WTC11 (cell line): ENCODE results near the gene EYA2.

ENCODE experiments used
- ATF3 ChIP-seq: sonication (generic); formaldehyde crosslinking; conservative IDR thresholded peaks from 2 replicates; pipeline ENCODE4 v1.8.1; 2022; ENCODE audit warnings: mild to moderate bottlenecking, missing genetic modification reagents
- CREB1 ChIP-seq: sonication (generic); formaldehyde crosslinking; IDR thresholded peaks from 2 replicates; pipeline ENCODE4 v1.8.0; 2023; ENCODE audit warnings: mild to moderate bottlenecking, missing genetic modification reagents
- ELF4 ChIP-seq: sonication (generic); formaldehyde crosslinking; IDR thresholded peaks from 2 replicates; pipeline ENCODE4 v1.8.1; 2022; ENCODE audit warnings: low read depth, mild to moderate bottlenecking, moderate library complexity, missing genetic modification reagents
- GTF2I ChIP-seq: fragments of 250-450 bp; sonication (Bioruptor Pico); conservative IDR thresholded peaks from 2 replicates; pipeline ENCODE4 v1.4.0; 2021; ENCODE audit warnings: mild to moderate bottlenecking
- JAZF1 ChIP-seq: fragments of 250-450 bp; sonication (Bioruptor Pico); IDR thresholded peaks from 2 replicates; pipeline ENCODE4 v1.9.0; 2021; ENCODE audit warnings: moderate library complexity, mild to moderate bottlenecking, inconsistent platforms
- JUN ChIP-seq: sonication (generic); formaldehyde crosslinking; IDR thresholded peaks from 2 replicates; pipeline ENCODE4 v1.8.0; 2023; ENCODE audit warnings: mild to moderate bottlenecking, missing genetic modification reagents
- SMAD3 ChIP-seq: sonication (generic); formaldehyde crosslinking; IDR thresholded peaks from 2 replicates; pipeline ENCODE4 v1.8.0; 2022; ENCODE audit warnings: missing genetic modification reagents, mild to moderate bottlenecking, borderline replicate concordance
- SP1 ChIP-seq: sonication (generic); formaldehyde crosslinking; conservative IDR thresholded peaks from 2 replicates; pipeline ENCODE4 v1.8.1; 2022; ENCODE audit warnings: missing genetic modification reagents
- TEAD4 ChIP-seq: sonication (generic); formaldehyde crosslinking; IDR thresholded peaks from 2 replicates; pipeline ENCODE4 v1.8.0; 2022; ENCODE audit warnings: mild to moderate bottlenecking, missing genetic modification reagents
- ZNF423 ChIP-seq: fragments of 250-450 bp; sonication (Bioruptor Pico); IDR thresholded peaks from 2 replicates; pipeline ENCODE4 v2.1.2; 2022; ENCODE audit warnings: mild to moderate bottlenecking, moderate library complexity
- TF ChIP-seq, protein P1 (sequence below): sonication (generic); formaldehyde crosslinking; IDR thresholded peaks from 2 replicates; pipeline ENCODE4 v1.8.1; 2022; ENCODE audit warnings: low read depth, mild to moderate bottlenecking, moderate library complexity, missing genetic modification reagents, borderline replicate concordance
- TF ChIP-seq, protein P2 (sequence below): fragments of 200-600 bp; IDR thresholded peaks from 2 replicates; pipeline ENCODE4 v1.8.0; 2022; ENCODE audit warnings: antibody characterized with exemption
- TF ChIP-seq, protein P3 (sequence below): sonication (generic); formaldehyde crosslinking; IDR thresholded peaks from 2 replicates; pipeline ENCODE4 v1.8.0; 2023; ENCODE audit warnings: missing genetic modification reagents

- TF ChIP-seq GTF2I (CRISPR knock-in tag) (no peak), TEAD4 (no peak), ELF4 (CRISPR knock-in tag) (no peak), ZNF423 (CRISPR knock-in tag) (no peak), JUN (CRISPR knock-in tag) (no peak), ATF3 (no peak), JAZF1 (CRISPR knock-in tag) (no peak), CREB1 (CRISPR knock-in tag) (no peak), SMAD3 (CRISPR knock-in tag) (no peak), SP1 (CRISPR knock-in tag) (no peak)
- TF ChIP-seq, protein P1, sequence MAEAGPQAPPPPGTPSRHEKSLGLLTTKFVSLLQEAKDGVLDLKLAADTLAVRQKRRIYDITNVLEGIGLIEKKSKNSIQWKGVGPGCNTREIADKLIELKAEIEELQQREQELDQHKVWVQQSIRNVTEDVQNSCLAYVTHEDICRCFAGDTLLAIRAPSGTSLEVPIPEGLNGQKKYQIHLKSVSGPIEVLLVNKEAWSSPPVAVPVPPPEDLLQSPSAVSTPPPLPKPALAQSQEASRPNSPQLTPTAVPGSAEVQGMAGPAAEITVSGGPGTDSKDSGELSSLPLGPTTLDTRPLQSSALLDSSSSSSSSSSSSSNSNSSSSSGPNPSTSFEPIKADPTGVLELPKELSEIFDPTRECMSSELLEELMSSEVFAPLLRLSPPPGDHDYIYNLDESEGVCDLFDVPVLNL (CRISPR knock-in tag) = no peak
- TF ChIP-seq, protein P2, sequence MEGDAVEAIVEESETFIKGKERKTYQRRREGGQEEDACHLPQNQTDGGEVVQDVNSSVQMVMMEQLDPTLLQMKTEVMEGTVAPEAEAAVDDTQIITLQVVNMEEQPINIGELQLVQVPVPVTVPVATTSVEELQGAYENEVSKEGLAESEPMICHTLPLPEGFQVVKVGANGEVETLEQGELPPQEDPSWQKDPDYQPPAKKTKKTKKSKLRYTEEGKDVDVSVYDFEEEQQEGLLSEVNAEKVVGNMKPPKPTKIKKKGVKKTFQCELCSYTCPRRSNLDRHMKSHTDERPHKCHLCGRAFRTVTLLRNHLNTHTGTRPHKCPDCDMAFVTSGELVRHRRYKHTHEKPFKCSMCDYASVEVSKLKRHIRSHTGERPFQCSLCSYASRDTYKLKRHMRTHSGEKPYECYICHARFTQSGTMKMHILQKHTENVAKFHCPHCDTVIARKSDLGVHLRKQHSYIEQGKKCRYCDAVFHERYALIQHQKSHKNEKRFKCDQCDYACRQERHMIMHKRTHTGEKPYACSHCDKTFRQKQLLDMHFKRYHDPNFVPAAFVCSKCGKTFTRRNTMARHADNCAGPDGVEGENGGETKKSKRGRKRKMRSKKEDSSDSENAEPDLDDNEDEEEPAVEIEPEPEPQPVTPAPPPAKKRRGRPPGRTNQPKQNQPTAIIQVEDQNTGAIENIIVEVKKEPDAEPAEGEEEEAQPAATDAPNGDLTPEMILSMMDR = no peak
- TF ChIP-seq, protein P3, sequence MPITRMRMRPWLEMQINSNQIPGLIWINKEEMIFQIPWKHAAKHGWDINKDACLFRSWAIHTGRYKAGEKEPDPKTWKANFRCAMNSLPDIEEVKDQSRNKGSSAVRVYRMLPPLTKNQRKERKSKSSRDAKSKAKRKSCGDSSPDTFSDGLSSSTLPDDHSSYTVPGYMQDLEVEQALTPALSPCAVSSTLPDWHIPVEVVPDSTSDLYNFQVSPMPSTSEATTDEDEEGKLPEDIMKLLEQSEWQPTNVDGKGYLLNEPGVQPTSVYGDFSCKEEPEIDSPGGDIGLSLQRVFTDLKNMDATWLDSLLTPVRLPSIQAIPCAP (CRISPR knock-in tag) = no peak
These were observed 109.5 kb downstream of the EYA2 start for GRCh38 chr20:47004179-47004578.
